AG09309 (cell line): ENCODE data around the gene LDHD.

Experiments
- DNase-seq: peaks from one replicate; pipeline ENCODE4 v3.0.0-alpha.2; 2010; ENCODE audit warnings: low read depth
- H3K4me3 ChIP-seq: 2 replicates; pipeline ENCODE4 v1.5.1; 2011; ENCODE audit warnings: mild to moderate bottlenecking, low read depth, low read length, moderate library complexity; ENCODE audit not compliant: control insufficient read depth
- CTCF ChIP-seq: IDR thresholded peaks from 2 replicates; pipeline ENCODE4 v1.5.1; 2011; ENCODE audit warnings: mild to moderate bottlenecking, low read depth, low read length, inconsistent platforms; ENCODE audit not compliant: insufficient read depth, control insufficient read depth; ENCODE audit errors: missing control alignments

LDHD gene

GRCh38 chr16:75074304-75074793 lies 42.2 kb downstream of the LDHD start:
- DNase-seq = no peak
- TF ChIP-seq CTCF = no peak
- H3K4me3 ChIP-seq = no peak overlapping the region

GRCh38 chr16:75073545-75074303 lies 42.9 kb downstream of the LDHD start:
- TF ChIP-seq CTCF = no peak
- no peak for DNase-seq
- H3K4me3 ChIP-seq = no peak overlapping the region

- no peak for DNase-seq
- no peak for TF ChIP-seq CTCF
- H3K4me3 ChIP-seq = no peak overlapping the region
Observed at GRCh38 chr16:75072239-75072947, 44.2 kb downstream of the LDHD start.

- no peak overlapping the region for H3K4me3 ChIP-seq
- no peak for TF ChIP-seq CTCF
- no peak for DNase-seq
Observed at GRCh38 chr16:75071621-75072020, 45.0 kb downstream of the LDHD start.

GRCh38 chr16:75070012-75070841 lies 46.4 kb downstream of the LDHD start:
- DNase-seq = no peak
- TF ChIP-seq CTCF = no peak
- H3K4me3 ChIP-seq = no peak overlapping the region
